ENCODE data around the gene ITGA6. TPM values are rescaled to one million over a fixed set of nuclear protein-coding genes. Genes with fewer than 3 reads are reported as not detected.

The ITGA6 gene
- total and polyA plus RNA-seq, 2 experiments from 2014 or later: 16.7 to 64.8 TPM

DNA sequence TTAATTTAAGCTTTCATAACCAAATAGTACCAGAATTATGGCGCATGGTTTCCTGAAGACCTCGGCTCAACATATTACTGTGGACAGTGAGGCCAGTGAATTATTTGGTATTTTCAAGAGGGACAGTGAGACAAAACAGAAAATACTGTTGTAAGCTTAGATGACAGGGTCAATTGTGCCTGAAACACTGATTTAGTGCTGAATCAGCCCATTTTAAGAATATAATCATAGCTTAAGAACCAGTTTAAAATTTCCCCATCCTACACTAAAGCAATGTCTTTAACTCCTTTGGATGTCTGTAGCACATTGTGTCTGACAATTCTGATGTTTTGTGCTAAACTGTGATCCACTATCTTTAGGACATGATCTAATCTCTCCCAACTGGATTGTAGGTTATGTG is 4.6 kb downstream of the ITGA6 start:
- peaks cover 58% of the 10 kb centered on the region for H3K79me2 ChIP-seq
- WGBS (ENCODE audit: low lambda C conversion rate, missing lambda C conversion rate): 100% methylated on average over 2 of the region's 2 CpGs
- no peaks in the 10 kb centered on the region for H3K27me3 ChIP-seq
- no peaks in the 10 kb centered on the region for H3K9me2 ChIP-seq (replicated peaks; ENCODE audit: insufficient read depth)
- H3K9me3 ChIP-seq (ENCODE audit: low read depth): no peaks in the 10 kb centered on the region
- no peak overlapping the region for H3K4me2 ChIP-seq
- H2AFZ ChIP-seq: no peak overlapping the region
- TF ChIP-seq CTCF (IDR thresholded peaks at IDR 0.05; ENCODE audit: poor library complexity) (no peak), EZH2phosphoT487 (IDR thresholded peaks at IDR 0.05; ENCODE audit: low read depth, severe bottlenecking, unreplicated experiment) (no peak), EZH2 (IDR thresholded peaks at IDR 0.05; ENCODE audit: borderline replicate concordance) (no peak)
- H4K20me1 ChIP-seq (ENCODE audit: insufficient read depth, poor library complexity, severe bottlenecking): no peaks in the 10 kb centered on the region
- H3K4me3 ChIP-seq: no peak overlapping the region
- DNase-seq (ENCODE audit: low spot score): no peak
- H3K36me3 ChIP-seq (replicated peaks; ENCODE audit: insufficient read depth, low read depth): no peaks in the 10 kb centered on the region
- peaks cover 12% of the 10 kb centered on the region for H3K4me1 ChIP-seq (ENCODE audit: insufficient read depth)
- no peak overlapping the region for H3K27ac ChIP-seq

DNA sequence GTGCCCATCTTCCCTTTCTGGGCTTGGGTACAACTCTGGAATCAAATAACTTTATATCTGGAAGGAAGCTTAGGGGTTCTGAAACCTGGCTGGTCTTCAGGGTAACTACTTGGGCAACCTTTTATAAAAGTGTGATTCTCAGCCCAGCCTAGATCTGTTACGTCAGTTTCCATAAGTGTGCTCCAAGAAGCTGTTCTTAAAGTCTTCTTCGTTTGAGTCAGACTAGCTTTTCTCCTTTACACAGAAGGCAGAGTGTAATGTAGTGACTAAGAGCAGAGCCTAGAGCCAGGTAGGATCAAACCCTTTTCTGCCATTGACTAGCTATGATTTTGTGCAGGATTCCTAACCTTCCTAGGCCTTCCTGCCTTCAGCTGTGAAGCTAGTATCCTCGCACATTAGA is 5.8 kb downstream of the ITGA6 start:
- Histone ChIP-seq H2AFZ (no peak overlapping the region), H3K27ac (no peak overlapping the region), H3K4me2 (no peak overlapping the region), H3K79me2 (peaks cover 69% of the 10 kb centered on the region), H3K27me3 (no peaks in the 10 kb centered on the region), H3K9me3 (ENCODE audit: low read depth) (no peaks in the 10 kb centered on the region), H3K4me1 (ENCODE audit: insufficient read depth) (peaks cover 12% of the 10 kb centered on the region), H3K9me2 (replicated peaks; ENCODE audit: insufficient read depth) (no peaks in the 10 kb centered on the region), H3K4me3 (no peak overlapping the region), H3K36me3 (replicated peaks; ENCODE audit: insufficient read depth, low read depth) (no peaks in the 10 kb centered on the region), H4K20me1 (ENCODE audit: insufficient read depth, poor library complexity, severe bottlenecking) (no peaks in the 10 kb centered on the region)
- 82% methylated on average over 3 of the region's 3 CpGs for WGBS (ENCODE audit: low lambda C conversion rate, missing lambda C conversion rate)
- no peak for TF ChIP-seq EZH2phosphoT487 (IDR thresholded peaks at IDR 0.05; ENCODE audit: low read depth, severe bottlenecking, unreplicated experiment)
- no peak for TF ChIP-seq CTCF (IDR thresholded peaks at IDR 0.05; ENCODE audit: poor library complexity)
- TF ChIP-seq EZH2 (IDR thresholded peaks at IDR 0.05; ENCODE audit: borderline replicate concordance): no peak
- DNase-seq (ENCODE audit: low spot score): no peak

- Histone ChIP-seq H3K4me1 (ENCODE audit: insufficient read depth) (peaks cover 13% of the 10 kb centered on the region), H3K79me2 (peaks cover 79% of the 10 kb centered on the region)
These were observed 7.6 kb downstream of the ITGA6 start for GRCh38 chr2:172434821-172435605.

More at GRCh38 chr2:172434821-172435605, 7.6 kb downstream of the ITGA6 start:
- H3K4me3 ChIP-seq: no peak overlapping the region
- no peaks in the 10 kb centered on the region for H3K36me3 ChIP-seq (replicated peaks; ENCODE audit: insufficient read depth, low read depth)
- no peaks in the 10 kb centered on the region for H4K20me1 ChIP-seq (ENCODE audit: insufficient read depth, poor library complexity, severe bottlenecking)
- H3K9me2 ChIP-seq (replicated peaks; ENCODE audit: insufficient read depth): no peaks in the 10 kb centered on the region
- no peaks in the 10 kb centered on the region for H3K9me3 ChIP-seq (ENCODE audit: low read depth)
- no peak overlapping the region for H2AFZ ChIP-seq
- TF ChIP-seq CTCF (IDR thresholded peaks at IDR 0.05; ENCODE audit: poor library complexity): no peak
- TF ChIP-seq EZH2phosphoT487 (IDR thresholded peaks at IDR 0.05; ENCODE audit: low read depth, severe bottlenecking, unreplicated experiment): no peak
- no peak for TF ChIP-seq EZH2 (IDR thresholded peaks at IDR 0.05; ENCODE audit: borderline replicate concordance)
- 64% methylated on average over 5 of the region's 5 CpGs for WGBS (ENCODE audit: low lambda C conversion rate, missing lambda C conversion rate)
- peak overlapping the region; percentile 62 for H3K27ac ChIP-seq
- peak overlapping the region; percentile 28 for H3K4me2 ChIP-seq
- no peak for DNase-seq (ENCODE audit: low spot score)
- H3K27me3 ChIP-seq: no peaks in the 10 kb centered on the region
